H1 (cell line): ENCODE results near the gene TEAD4. TPM values are rescaled to one million over a fixed set of nuclear protein-coding genes. Genes with fewer than 3 reads are reported as not detected.

ENCODE experiments used
- CTCF ChIA-PET: fragments of 300-600 bp; sonication (Branson Sonifier 250); formaldehyde crosslinking; loops from one replicate; lab custom pipeline; 2021; ENCODE audit not compliant: partially characterized antibody; lab: Charles Lee
- POLR2A ChIA-PET: fragments of 300-600 bp; sonication (Branson Sonifier 250); formaldehyde crosslinking; loops from one replicate; lab custom pipeline; 2021; ENCODE audit warnings: inconsistent platforms; ENCODE audit not compliant: partially characterized antibody; lab: Charles Lee
- DNase-seq, 2 experiments: peaks; one replicate each; pipeline versions ENCODE4 v3.0.0 to v3.0.0-alpha.2; 2010 to 2022; ENCODE audit warnings: low spot score in 2 of 2, low read depth in 1 of 2, mixed read lengths in 1 of 2
- FAIRE-seq: peaks from 2 replicates; lab custom pipeline; 2011; peaks lifted over from hg19 to GRCh38; lab: Jason Lieb, UNC
- H2AFZ ChIP-seq: 2 replicates; pipeline ENCODE4 v1.8.1; 2012; ENCODE audit warnings: low read length, inconsistent platforms
- H2AK5ac ChIP-seq: 2 replicates; pipeline ENCODE4 v1.6.1; 2013; ENCODE audit warnings: low read depth, low read length
- H2BK120ac ChIP-seq: replicated peaks from 2 replicates; pipeline ENCODE3; 2013; ENCODE audit warnings: low read depth, low read length, inconsistent platforms
- H2BK12ac ChIP-seq: 2 replicates; pipeline ENCODE4 v1.6.1; 2013; ENCODE audit warnings: low read depth, low read length
- H2BK15ac ChIP-seq: 2 replicates; pipeline ENCODE4 v1.6.1; 2013; ENCODE audit warnings: low read length
- H2BK20ac ChIP-seq: 2 replicates; pipeline ENCODE4 v1.6.1; 2013; ENCODE audit warnings: low read length
- H2BK5ac ChIP-seq: 2 replicates; pipeline ENCODE4 v1.6.1; 2013; ENCODE audit warnings: low read depth, low read length
- H3K14ac ChIP-seq: 2 replicates; pipeline ENCODE4 v1.6.1; 2013; ENCODE audit warnings: inconsistent platforms; ENCODE audit not compliant: insufficient read length
- H3K18ac ChIP-seq: 2 replicates; pipeline ENCODE4 v1.6.1; 2013; ENCODE audit warnings: low read length; ENCODE audit errors: extremely low read depth
- H3K23ac ChIP-seq: 2 replicates; pipeline ENCODE4 v1.6.1; 2013; ENCODE audit warnings: inconsistent platforms; ENCODE audit not compliant: insufficient read length
- H3K23me2 ChIP-seq: 2 replicates; pipeline ENCODE4 v1.6.1; 2013; ENCODE audit warnings: low read depth, low read length
- H3K27ac ChIP-seq: 2 replicates; pipeline ENCODE4 v1.6.1; 2011; ENCODE audit warnings: low read depth, low read length, inconsistent platforms
- H3K27me3 ChIP-seq, 4 experiments: replicated peaks in 1 of 4; 1 replicate in 1 of 4; 2 replicates in 3 of 4; pipeline versions ENCODE4 v1.6.1 to v1.8.1; 2011 to 2013; ENCODE audit warnings: low read length in 3 of 4, mild to moderate bottlenecking in 3 of 4, inconsistent platforms in 2 of 4, mixed read lengths in 2 of 4, moderate library complexity in 1 of 4; ENCODE audit not compliant: control insufficient read depth in 3 of 4, insufficient read depth in 3 of 4; ENCODE audit errors: extremely low read depth in 1 of 4
- H3K36me3 ChIP-seq, 4 experiments: 2 replicates each; pipeline versions ENCODE4 v1.6.1 to v1.8.1; 2011 to 2013; ENCODE audit warnings: mild to moderate bottlenecking in 4 of 4, low read length in 3 of 4, moderate library complexity in 2 of 4, control low read depth in 1 of 4, inconsistent platforms in 1 of 4; ENCODE audit not compliant: insufficient read depth in 4 of 4, control insufficient read depth in 2 of 4
- H3K4ac ChIP-seq: replicated peaks from 2 replicates; pipeline ENCODE3; 2013; ENCODE audit warnings: low read length, low read depth, mixed read lengths, inconsistent platforms; ENCODE audit not compliant: insufficient read length
- H3K4me1 ChIP-seq, 4 experiments: replicated peaks in 1 of 4; 1 replicate in 1 of 4; 2 replicates in 3 of 4; pipeline versions ENCODE4 v1.6.1 to v1.8.1; 2011 to 2013; ENCODE audit warnings: low read length in 3 of 4, inconsistent platforms in 2 of 4, mixed read lengths in 1 of 4; ENCODE audit not compliant: insufficient read depth in 4 of 4, control insufficient read depth in 3 of 4
- H3K4me2 ChIP-seq, 2 experiments: 2 replicates each; pipeline versions ENCODE4 v1.6.1 to v1.8.1; 2011 to 2013; ENCODE audit warnings: low read depth in 2 of 2, low read length in 2 of 2, control low read depth in 1 of 2, inconsistent platforms in 1 of 2, mild to moderate bottlenecking in 1 of 2; ENCODE audit not compliant: insufficient read depth in 1 of 2
- H3K4me3 ChIP-seq, 4 experiments: fragments of 200-600, 300-600 bp in 1 of 4; sonication (generic), shearing (Covaris generic), sonication (Bioruptor Twin) in 1 of 4; 2 replicates each; pipeline versions ENCODE4 v1.5.1 to v1.8.1; 2011 to 2016; ENCODE audit warnings: low read length in 4 of 4, low read depth in 3 of 4, control low read depth in 2 of 4, inconsistent platforms in 2 of 4, mild to moderate bottlenecking in 2 of 4, mixed read lengths in 1 of 4, moderate library complexity in 1 of 4; ENCODE audit not compliant: insufficient read depth in 2 of 4; ENCODE audit errors: extremely low read depth in 1 of 4
- H3K56ac ChIP-seq: replicated peaks from 2 replicates; pipeline ENCODE3; 2013; ENCODE audit warnings: low read depth, mild to moderate bottlenecking, mixed read lengths, low read length, inconsistent platforms; ENCODE audit not compliant: insufficient read length
- H3K79me1 ChIP-seq: 2 replicates; pipeline ENCODE4 v1.6.1; 2013; ENCODE audit warnings: low read depth, low read length, control low read depth
- H3K79me2 ChIP-seq, 2 experiments: 2 replicates each; pipeline versions ENCODE4 v1.6.1 to v1.8.1; 2012 to 2013; ENCODE audit warnings: low read length in 2 of 2, mild to moderate bottlenecking in 2 of 2, inconsistent platforms in 1 of 2; ENCODE audit not compliant: insufficient read depth in 2 of 2, control insufficient read depth in 1 of 2
- H3K9ac ChIP-seq, 4 experiments: replicated peaks in 1 of 4; 1 replicate in 1 of 4; 2 replicates in 3 of 4; pipeline versions ENCODE4 v1.6.1 to v1.8.1; 2011 to 2013; ENCODE audit warnings: low read depth in 3 of 4, low read length in 3 of 4, control low read depth in 2 of 4, mild to moderate bottlenecking in 2 of 4, moderate library complexity in 2 of 4, inconsistent platforms in 1 of 4; ENCODE audit errors: extremely low read depth in 1 of 4
- H3K9me3 ChIP-seq, 2 experiments: 2 replicates each; pipeline versions ENCODE4 v1.6.1 to v1.8.1; 2012 to 2013; ENCODE audit warnings: mild to moderate bottlenecking in 2 of 2, moderate library complexity in 2 of 2, control low read depth in 1 of 2, inconsistent platforms in 1 of 2, low read depth in 1 of 2, low read length in 1 of 2, mixed read lengths in 1 of 2; ENCODE audit not compliant: insufficient read depth in 2 of 2
- H4K20me1 ChIP-seq, 2 experiments: replicated peaks in 1 of 2; 2 replicates each; pipeline versions ENCODE3 to v1.8.1; 2011 to 2013; ENCODE audit warnings: inconsistent platforms in 2 of 2, low read length in 2 of 2, mild to moderate bottlenecking in 1 of 2; ENCODE audit not compliant: insufficient read depth in 2 of 2, control insufficient read depth in 1 of 2
- H4K5ac ChIP-seq: 2 replicates; pipeline ENCODE4 v1.6.1; 2013; ENCODE audit warnings: low read length, low read depth, mixed read lengths, inconsistent platforms; ENCODE audit not compliant: insufficient read length
- H4K8ac ChIP-seq: 2 replicates; pipeline ENCODE4 v1.8.0; 2013; ENCODE audit warnings: mild to moderate bottlenecking, moderate library complexity, low read length, inconsistent platforms; ENCODE audit not compliant: insufficient read depth; ENCODE audit errors: extremely low read depth
- H4K91ac ChIP-seq: replicated peaks from 2 replicates; pipeline ENCODE3; 2013; ENCODE audit warnings: low read length, mixed read lengths, inconsistent platforms; ENCODE audit not compliant: insufficient read length
- ATF2 ChIP-seq: IDR thresholded peaks from 2 replicates; pipeline ENCODE4 v1.6.1; 2012; ENCODE audit warnings: low read length, inconsistent platforms
- NANOG ChIP-seq: IDR thresholded peaks from 2 replicates; pipeline ENCODE4 v1.6.1; 2011; ENCODE audit warnings: low read length, low read depth, mild to moderate bottlenecking, inconsistent platforms; ENCODE audit not compliant: insufficient read depth, poor library complexity, severe bottlenecking
- WGBS, 2 experiments: shearing (Covaris generic) in 1 of 2; methylation state at CpG; one replicate each; pipeline versions ENCODE4 v1.1.6 to v1.1.7; 2013 to 2015; ENCODE audit warnings: low lambda C conversion rate in 2 of 2, mixed read lengths in 2 of 2, inconsistent platforms in 1 of 2, low coverage in 1 of 2, missing lambda C conversion rate in 1 of 2; ENCODE audit not compliant: insufficient replicate concordance in 2 of 2, insufficient coverage in 1 of 2, insufficient read length in 1 of 2; ENCODE audit errors: extremely low coverage in 1 of 2, missing lambda C conversion rate in 1 of 2; 5-methylcytosine and 5-hydroxymethylcytosine counted together
- polyA plus RNA-seq, 7 experiments: library from polyadenylated mRNA; depleted of rRNA in 3 of 7; stranded (reverse) in 5 of 7; unstranded in 2 of 7; fragments of >200 nt in 5 of 7; fragments of 200-250 nt in 2 of 7; gene quantifications; 1 replicate in 5 of 7; 2 replicates in 1 of 7; 4 replicates in 1 of 7; pipeline versions ENCODE4 v1.2.1 to v1.2.3, GENCODE V29; 2011 to 2013; ENCODE audit warnings: missing spikeins in 2 of 7, mixed read lengths in 2 of 7
- total RNA-seq: library from RNA; stranded (reverse); fragmentation: NEBNext Ultra II Directional; extraction: Animal tissue kit (Norgen Biotek cat#: 25700); gene quantifications from 2 replicates; pipeline ENCODE4 v1.2.1, GENCODE V29; 2021

TEAD4 gene
- total and polyA plus RNA-seq, 2 of the 8 experiments (the other 6 are each of a cell fraction or from before 2014, with no cell fraction given) = 56.7 to 116 TPM

- Histone ChIP-seq H3K4me2 (no peak overlapping the region), H2BK20ac (no peak overlapping the region), H3K79me1 (peaks cover 4% of the 10 kb centered on the region), H3K9ac (no peak overlapping the region), H4K91ac (no peak overlapping the region), H2BK15ac (no peak overlapping the region), H2BK5ac (no peak overlapping the region), H3K4me1 (no peaks in the 10 kb centered on the region; a peak in 3 of 7 replicates), H3K36me3 (peaks cover 11 to 30% (median 21%) of the 10 kb centered on the region in 4 experiments), H3K23ac (no peak overlapping the region), H3K4ac (no peak overlapping the region), H2AFZ (no peak overlapping the region), H3K27ac (no peak overlapping the region), H4K20me1 (peaks cover 2 to 16% of the 10 kb centered on the region in 2 experiments), H3K23me2 (no peaks in the 10 kb centered on the region), H3K56ac (no peak overlapping the region), H4K8ac (no peak overlapping the region), H2BK12ac (no peak overlapping the region), H3K9me3 (no peaks in the 10 kb centered on the region), H3K4me3 (no peak overlapping the region), H3K27me3 (no peaks in the 10 kb centered on the region), H3K18ac (no peak overlapping the region), H3K79me2 (no peaks in the 10 kb centered on the region), H3K14ac (no peak overlapping the region), H4K5ac (no peak overlapping the region), H2BK120ac (no peak overlapping the region), H2AK5ac (no peak overlapping the region)
- FAIRE-seq = no peak
- CTCF ChIA-PET = interaction anchor here (0.6 to 4.3 kb wide), 21 partner anchors 11 to 400 kb away, joined by 3 to 30 read pairs (median 5); partner anchors contain the start of genes FOXM1, RHNO1 and TEX52
- no peak for DNase-seq
- no peak for TF ChIP-seq ATF2
- no peak for TF ChIP-seq NANOG
- WGBS, 2 experiments = 88% methylated on average over 5 of the region's 5 CpGs; no CpG with 5 or more reads in 1 of the 2 experiments
- POLR2A ChIA-PET = interaction anchor here (1.9 kb wide), 1 partner anchor 72 kb away, joined by 7 read pairs; no protein-coding TSS in a partner anchor
These were observed 76.0 kb downstream of the TEAD4 start for GRCh38 chr12:3035171-3035570.
